EH (cell line): ENCODE results near the gene BSND.

ENCODE experiments used
- DNase-seq: peaks from one replicate; pipeline ENCODE4 v3.0.0-alpha.2; 2015; ENCODE audit warnings: low read depth

The BSND gene

GRCh38 chr1:55046871-55047270 lies 48.1 kb downstream of the BSND start:
- no peak for DNase-seq

GRCh38 chr1:55047611-55048010 lies 48.9 kb downstream of the BSND start:
- DNase-seq = no peak

- no peak for DNase-seq
Measured at GRCh38 chr1:55048453-55049270, 49.9 kb downstream of the BSND start.

GRCh38 chr1:55049271-55049913 lies 50.7 kb downstream of the BSND start:
- no peak for DNase-seq

- DNase-seq = no peak
Measured at GRCh38 chr1:55049914-55050278, 51.2 kb downstream of the BSND start.

- DNase-seq = peak; percentile 55
Measured at GRCh38 chr1:55050283-55050682, 51.5 kb downstream of the BSND start.

GRCh38 chr1:55051169-55051568 lies 52.4 kb downstream of the BSND start:
- no peak for DNase-seq

GRCh38 chr1:55051621-55052020 lies 52.9 kb downstream of the BSND start:
- no peak for DNase-seq

- no peak for DNase-seq
Measured at GRCh38 chr1:55052221-55053142, 53.7 kb downstream of the BSND start.

GRCh38 chr1:55053265-55053954 lies 54.7 kb downstream of the BSND start:
- DNase-seq = no peak

GRCh38 chr1:55054396-55054795 lies 55.7 kb downstream of the BSND start:
- DNase-seq = no peak

GRCh38 chr1:55055084-55055882 lies 56.5 kb downstream of the BSND start:
- peak; percentile 18 for DNase-seq

- DNase-seq = no peak
Measured at GRCh38 chr1:55055951-55056631, 57.4 kb downstream of the BSND start.

- DNase-seq = no peak
Measured at GRCh38 chr1:55056632-55056992, 57.9 kb downstream of the BSND start.

- DNase-seq = no peak
Measured at GRCh38 chr1:55057270-55057955, 58.7 kb downstream of the BSND start.

- DNase-seq = no peak
Measured at GRCh38 chr1:55057956-55058298, 59.2 kb downstream of the BSND start.

- no peak for DNase-seq
Measured at GRCh38 chr1:55059302-55060132, 60.8 kb downstream of the BSND start.

- peak; percentile 41 for DNase-seq
Measured at GRCh38 chr1:55060133-55060999, 61.6 kb downstream of the BSND start.
